ENCODE results near the gene GPR37L1.
"Not testable (repeated sequence)": the region's sequence is repeated elsewhere in the genome, so short reads cannot be mapped to it uniquely, and the experiment has no call there.

Gene GPR37L1

GRCh38 chr1:202133989-202134388 is 11.3 kb downstream of the GPR37L1 start:
- no peak for DNase-seq

GRCh38 chr1:202134645-202135172 is 12.0 kb downstream of the GPR37L1 start:
- no peak for DNase-seq

DNA sequence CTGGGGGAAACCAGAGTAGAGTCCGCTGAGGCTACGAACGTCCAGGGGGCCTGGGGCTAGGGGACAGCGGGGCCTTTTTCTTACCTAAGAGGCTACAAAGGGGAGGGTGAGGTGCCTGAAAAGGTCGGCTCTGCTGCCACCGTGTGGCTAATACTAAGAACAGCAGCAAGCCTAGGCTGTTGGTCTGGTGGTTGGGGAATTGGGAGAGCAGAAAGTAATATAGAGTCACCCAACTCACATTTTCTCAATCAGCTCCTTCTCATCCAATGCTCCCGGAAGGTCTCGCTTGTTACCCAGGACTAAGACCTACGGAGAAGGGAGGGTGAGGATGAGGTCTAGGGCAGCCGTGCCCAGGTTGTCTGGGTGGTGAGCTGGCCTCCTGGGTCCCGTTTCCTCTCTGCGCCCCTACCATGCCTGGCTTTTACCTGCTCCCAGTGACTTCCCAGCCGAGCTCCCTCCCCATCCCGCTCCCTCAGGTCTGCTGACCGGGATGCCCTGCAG is 12.6 kb downstream of the GPR37L1 start:
- peak; percentile 47 for DNase-seq

- DNase-seq, result no peak
Observed at GRCh38 chr1:202140833-202141232, 18.1 kb downstream of the GPR37L1 start.

DNA sequence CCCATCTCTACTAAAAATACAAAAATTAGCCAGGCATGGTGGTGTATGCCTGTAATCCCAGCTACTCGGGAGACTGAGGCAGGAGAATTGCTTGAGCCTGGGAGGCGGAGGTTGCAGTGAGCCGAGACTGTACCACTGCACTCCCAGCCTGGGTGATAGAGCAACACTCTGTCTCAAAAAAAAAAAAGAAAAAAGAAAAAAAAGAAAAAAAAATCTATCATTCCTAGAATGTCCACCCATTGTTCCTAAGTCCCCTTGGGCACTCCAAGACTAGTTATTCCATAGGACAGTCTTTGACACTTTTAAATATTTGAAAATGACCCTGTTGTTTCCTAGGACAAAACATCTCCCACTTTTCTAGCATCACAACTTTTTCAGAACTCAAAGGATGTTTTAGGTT is 18.8 kb downstream of the GPR37L1 start:
- not testable (repeated sequence) for DNase-seq

DNA sequence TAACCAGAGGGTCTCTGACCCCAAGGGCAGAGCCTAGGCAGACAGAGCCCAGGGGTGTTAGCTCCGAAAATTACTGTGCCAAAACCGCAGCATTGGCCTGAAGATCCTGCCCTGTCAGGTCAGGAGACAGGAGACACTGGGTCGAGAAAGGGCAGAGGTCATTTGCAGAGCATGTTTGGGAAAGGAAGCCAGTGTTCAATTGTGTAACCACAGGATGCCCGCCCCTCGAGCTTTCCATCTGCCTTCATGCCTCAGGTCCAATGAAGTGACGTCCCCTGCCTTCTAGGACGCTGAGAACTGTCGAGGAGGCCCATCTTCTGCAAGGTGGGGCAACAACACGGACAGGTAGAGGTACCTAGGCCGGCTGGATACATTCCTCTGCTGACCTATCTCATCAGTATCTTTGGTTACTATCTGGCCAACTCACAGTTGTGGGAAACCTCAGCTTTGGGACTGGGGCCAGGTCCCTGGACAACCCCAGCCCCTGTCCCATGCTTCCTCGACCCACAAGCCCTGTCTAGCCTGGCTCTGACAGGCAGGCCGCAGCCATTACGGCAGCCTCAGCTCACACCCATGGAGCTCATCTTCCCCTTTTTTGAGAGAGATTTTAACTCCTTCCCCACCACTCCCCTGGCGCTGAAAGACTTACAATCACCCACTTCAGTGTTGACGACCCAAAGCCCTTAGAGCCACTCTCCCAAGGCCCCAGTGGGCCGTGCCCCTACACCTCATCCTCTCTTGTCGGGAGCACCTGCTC is 20.5 kb downstream of the GPR37L1 start:
- DNase-seq, result no peak

- DNase-seq, result peak; percentile 23
Observed at GRCh38 chr1:202143768-202144401, 21.2 kb downstream of the GPR37L1 start.

- peak; percentile 55 for DNase-seq
Observed at GRCh38 chr1:202144402-202145067, 21.8 kb downstream of the GPR37L1 start, which contains the start of gene ARL8A. TSS of gene ARL8A (minus strand) at chr1:202144737. CDS start at chr1:202144572, 165 bp downstream.

DNA sequence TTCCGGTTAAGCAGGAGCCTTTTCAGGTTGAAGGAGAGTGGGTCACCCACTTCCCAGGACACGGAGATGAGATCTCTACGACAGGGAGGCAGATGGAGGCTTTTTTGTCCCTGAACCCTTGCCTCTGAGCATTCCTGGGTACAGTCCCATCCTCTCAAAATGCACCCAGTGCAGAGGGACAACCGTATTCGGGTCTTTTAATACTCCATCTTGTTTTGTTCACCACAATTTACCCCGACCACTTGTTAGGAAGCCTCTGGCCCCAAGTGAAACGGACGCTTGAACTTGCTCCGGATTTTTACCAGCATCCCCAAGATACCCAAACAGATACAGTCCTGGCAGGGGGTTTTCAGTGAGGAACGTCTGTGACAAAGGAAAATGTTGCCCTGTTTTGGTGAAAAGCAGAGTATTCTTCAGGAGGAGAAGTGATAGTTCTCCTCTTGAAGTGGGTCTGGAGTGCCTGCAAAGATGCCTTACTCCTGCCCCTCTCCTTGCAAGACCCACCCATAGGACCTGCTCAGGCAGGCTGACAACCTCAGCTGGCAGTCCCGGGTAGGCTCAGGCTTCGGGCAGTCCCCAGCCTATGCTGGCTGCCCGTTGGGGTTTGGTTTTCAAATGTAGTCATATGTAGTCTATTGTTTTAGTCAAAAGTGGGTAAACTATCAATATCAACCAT is 22.5 kb downstream of the GPR37L1 start:
- no peak for DNase-seq

- not testable (repeated sequence) for DNase-seq
Observed at GRCh38 chr1:202145744-202146140, 23.0 kb downstream of the GPR37L1 start.

DNA sequence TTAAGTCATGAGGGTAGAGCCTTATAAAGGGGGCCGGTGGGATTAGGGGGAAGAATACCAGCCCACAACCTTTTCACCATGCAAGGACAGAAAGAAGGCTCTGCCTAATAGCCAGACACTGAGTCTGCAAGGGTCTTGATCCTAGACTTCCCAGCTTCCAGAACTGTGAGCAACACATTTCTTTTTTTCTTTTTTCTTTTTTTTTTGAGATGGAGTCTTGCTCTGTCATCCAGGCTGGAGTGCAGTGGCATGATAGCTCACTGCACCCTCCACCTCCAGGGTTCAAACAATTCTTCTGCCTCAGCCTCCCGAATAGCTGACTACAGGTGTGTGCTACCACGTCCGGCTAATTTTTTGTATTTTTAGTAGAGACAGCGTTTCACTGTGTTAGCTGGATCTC is 23.6 kb downstream of the GPR37L1 start:
- no peak for DNase-seq

- no peak for DNase-seq
Observed at GRCh38 chr1:202146993-202147392, 24.3 kb downstream of the GPR37L1 start.

DNA sequence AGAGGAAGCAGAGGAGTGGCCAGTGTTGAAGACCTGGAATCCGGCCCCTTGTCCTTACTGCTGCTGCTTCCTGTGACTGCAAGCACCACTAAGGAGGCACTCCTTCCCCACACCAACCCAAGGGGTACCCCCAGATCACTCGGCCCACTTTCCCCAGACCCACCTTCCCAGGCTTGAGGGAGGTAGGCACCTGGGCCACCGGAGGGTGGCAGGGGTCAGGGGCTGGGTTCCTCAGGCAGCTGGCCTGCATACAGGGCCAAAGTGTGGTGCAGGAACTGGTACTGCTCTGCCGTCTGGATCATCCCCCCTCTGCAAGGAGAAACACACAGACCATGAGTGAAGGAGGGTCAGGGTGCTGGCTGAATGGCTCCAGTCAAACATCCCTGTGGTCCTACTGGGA is 25.7 kb downstream of the GPR37L1 start:
- DNase-seq, result no peak

DNA sequence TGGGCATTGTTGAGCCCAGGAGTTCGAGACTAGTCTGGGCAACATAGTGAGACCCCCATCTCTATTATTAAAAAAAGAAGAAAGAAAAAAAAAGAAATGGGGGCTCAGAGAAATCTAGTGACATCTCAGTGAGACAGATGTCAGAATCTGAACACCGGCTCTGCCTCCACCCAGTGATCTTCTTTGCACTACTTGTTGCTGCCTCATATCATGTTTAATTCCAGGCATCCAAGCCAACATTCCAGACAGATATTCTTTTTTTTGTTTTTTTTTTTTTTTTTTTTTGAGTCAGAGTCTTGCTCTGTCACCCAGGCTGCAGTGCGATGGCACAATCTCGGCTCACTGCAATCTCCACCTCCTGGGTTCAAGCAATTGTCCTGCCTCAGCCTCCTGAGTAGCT is 26.8 kb downstream of the GPR37L1 start:
- DNase-seq, result no peak

DNA sequence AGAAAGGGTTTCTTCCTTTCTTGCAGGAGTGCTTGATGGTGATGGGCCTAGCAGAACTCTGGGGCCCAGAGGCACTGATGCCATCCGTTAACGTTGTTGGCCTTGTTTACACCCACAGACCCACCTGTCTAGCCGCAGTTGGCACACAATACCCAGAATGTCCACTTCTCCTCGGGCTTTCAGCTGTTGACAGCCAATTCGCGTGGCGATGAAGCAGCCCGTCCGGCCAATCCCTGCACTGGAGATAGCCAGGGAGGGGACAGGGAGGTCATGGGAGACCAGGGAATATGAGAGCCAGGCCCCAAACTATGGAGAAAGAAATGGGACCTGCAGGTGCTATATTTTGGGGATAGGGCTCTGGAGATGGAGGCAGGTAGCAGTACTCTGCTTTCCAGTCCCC is 27.5 kb downstream of the GPR37L1 start:
- DNase-seq, result no peak

GRCh38 chr1:202150602-202151001 is 27.9 kb downstream of the GPR37L1 start:
- no peak for DNase-seq

DNA sequence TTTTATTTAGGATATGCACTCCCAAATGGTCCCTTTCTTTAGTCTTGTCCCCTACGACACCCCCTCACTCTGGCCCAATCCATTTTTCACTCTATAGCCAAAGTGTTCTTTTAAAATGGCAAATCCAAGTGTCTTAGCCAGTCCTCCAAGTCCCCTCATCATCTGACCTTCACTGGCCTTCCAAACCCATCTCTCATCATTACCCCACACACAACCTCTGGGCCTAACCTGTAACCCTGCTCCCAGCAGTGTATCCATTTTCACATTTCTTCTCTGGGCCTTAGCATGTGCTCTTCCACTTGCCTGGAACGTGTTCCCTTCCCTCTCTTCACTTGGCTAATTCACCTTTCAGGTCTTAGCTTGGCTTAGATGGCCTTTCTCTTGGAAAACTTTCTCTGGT is 28.3 kb downstream of the GPR37L1 start:
- no peak for DNase-seq

DNA sequence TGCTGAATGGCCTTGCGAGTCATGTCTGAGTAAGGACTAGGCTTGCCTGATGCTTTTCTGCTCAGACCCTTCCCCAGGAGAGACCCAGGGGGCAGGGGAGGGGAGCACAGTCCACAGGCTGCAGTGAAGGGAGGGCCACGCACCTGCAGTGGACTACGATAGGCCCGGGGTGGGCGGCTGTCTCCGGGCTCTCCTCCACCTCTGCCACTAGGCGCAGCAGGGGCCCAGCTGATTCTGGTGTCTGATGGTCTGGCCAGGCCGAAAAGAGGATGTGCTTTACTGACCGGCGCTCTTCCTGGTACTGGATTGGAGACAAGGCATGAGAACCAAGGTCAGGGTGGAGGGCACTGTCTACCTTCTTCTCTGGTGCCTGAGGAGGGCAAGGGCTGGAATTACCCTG is 29.7 kb downstream of the GPR37L1 start:
- no peak for DNase-seq

DNA sequence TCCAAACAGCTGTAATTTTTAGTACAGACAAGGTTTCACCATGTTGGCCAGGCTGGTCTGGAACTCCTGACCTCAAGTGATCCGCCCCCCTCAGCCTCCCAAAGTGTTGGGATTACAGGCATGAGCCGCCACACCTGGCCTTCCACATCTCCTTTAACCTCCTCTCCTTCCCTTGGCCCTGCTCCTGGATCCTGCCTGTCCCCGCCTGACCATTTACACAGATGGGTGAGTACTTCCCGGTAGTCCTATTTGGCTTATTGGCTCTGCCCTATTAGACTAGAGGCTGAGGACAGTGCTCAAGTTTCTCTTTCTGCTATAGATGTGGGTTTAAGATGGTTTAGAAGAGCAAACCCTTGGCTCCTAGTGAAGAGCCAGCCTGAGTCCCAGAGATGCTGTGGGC is 30.6 kb downstream of the GPR37L1 start:
- DNase-seq, result no peak

- no peak for DNase-seq
Observed at GRCh38 chr1:202154148-202154765, 31.5 kb downstream of the GPR37L1 start.

DNA sequence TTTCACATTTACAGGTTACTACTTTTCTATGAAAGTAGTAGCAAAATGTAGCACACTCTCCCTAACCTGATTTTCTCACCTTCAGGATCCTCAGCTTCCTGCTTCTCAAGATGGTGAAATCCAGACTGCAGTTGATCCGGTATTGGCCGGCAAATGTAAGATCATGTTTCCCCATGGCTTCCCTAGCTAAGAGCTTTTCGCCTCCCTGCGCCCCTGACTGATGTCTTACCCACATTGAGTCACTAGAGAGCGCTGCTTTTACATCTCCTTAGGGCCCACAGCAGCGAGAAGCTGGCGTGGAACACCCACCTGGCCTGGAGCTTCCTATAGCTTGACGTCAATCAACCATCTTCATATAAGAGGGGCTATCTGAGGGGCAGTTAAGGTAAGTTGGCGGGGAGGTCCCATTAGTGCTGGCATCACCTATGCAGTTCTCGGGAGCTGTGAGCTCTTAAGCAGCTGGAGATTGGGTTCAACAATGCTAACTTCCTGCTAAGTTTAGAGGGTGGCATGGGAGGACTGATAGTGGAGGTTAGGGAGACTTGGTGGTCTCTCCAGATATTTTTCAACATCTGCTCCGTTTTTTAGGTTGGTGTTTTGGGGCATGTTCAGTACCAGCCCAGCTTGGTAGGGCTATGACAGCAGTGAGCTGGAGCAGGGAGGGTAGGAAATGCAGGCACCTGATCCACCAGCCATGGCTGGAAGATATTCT is 32.2 kb downstream of the GPR37L1 start:
- DNase-seq, result no peak

All from COR-L47 (cell line).